Measurements from ENCODE around the gene RAPGEF5.
"Not testable (repeated sequence)": the region's sequence is repeated elsewhere in the genome, so short reads cannot be mapped to it uniquely, and the experiment has no call there.

Gene RAPGEF5

GRCh38 chr7:22117222-22117621 lies 239.7 kb downstream of the RAPGEF5 start:
- no peak for DNase-seq (ENCODE audit: low read depth)

GRCh38 chr7:22116451-22117030 lies 240.4 kb downstream of the RAPGEF5 start:
- no peak for DNase-seq (ENCODE audit: low read depth)

DNA sequence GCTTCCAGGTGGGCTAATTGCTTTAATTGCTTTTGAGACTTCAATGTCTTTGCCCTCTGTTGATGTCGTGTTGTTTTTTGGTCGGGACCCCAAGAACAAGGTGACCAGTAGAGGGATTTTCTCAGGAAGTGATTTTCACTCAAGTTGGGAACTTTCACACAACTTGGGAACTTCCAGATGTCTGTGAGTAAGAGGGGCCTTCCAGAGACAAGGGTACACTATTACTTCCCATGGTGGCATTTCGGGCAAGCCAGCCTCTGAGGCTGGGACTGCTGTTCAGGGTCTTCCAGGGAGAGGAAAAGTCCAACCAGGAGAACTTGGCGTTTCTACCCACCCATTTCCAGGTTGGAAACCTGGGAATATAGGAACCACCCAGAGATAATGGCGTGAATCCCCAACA lies 241.3 kb downstream of the RAPGEF5 start:
- no peak for DNase-seq (ENCODE audit: low read depth)

DNA sequence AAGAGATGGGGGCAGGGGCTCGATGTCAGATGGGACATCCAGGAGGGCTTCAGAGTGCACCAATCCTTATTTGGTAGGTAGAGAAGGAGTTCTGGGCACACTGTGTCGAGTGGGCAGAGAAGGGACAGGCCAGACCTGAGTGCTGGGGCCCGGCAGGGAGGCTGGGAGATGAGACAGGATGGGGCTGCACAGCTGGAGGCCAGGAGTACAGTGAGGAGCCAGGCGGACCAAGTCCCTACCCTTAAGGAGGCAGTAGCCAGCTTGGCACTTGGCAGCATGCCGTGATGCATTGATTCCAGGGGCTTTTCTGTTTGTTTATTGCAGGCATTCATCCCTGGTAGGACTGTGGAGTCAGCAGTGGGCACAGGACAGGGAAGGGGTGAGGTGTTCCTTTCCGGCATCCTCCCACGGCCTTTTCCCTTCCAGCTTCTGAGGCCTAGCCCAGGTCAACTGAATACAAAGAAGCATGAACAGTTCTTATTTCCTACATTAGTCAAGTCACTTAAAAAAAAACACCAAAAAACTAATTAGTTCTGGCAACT lies 242.4 kb downstream of the RAPGEF5 start:
- DNase-seq (ENCODE audit: low read depth) = no peak

DNA sequence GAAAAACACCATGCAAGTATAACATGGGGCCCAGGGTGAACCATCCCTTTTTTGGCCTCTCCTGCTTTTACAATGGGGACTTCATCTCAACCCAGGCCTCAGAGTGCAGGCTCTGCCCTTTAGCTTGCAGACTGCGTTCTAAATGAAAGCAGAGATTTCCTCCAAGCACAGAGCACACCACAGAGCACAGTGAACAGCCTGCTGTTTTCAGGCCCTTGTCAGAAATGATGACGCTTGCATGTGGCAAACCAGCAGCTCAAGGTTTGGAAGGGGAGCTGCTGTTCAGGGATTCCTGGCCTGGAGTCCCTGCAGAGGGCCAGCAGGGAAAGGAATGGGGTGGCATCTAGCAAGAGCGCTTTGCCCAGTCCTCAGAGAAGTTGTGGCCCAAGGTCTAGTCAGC lies 243.9 kb downstream of the RAPGEF5 start:
- DNase-seq (ENCODE audit: low read depth) = no peak

DNA sequence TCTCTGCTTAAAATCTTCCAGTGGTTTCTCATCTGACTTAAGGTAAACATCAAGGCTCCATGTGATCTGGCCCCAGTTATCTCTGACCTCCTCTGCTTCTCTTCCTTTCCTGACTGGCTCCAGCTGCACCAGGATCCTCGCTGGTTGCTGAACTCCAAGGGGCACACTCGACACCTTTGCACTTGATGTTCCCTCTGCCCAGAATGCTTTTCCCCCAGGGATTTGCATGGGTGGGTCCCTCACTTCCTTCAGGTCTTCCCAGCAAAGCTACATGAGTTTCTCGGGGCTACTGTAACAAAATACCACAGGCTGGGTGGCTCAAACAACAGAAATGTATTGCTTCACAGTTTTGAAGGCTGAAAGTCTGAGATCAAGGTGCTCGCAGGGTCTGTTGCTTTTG lies 245.3 kb downstream of the RAPGEF5 start:
- no peak for DNase-seq (ENCODE audit: low read depth)

GRCh38 chr7:22110881-22111280 lies 246.1 kb downstream of the RAPGEF5 start:
- DNase-seq (ENCODE audit: low read depth) = no peak

- DNase-seq (ENCODE audit: low read depth) = peak; percentile 7
Measured at GRCh38 chr7:22110227-22110839, 246.6 kb downstream of the RAPGEF5 start.

DNA sequence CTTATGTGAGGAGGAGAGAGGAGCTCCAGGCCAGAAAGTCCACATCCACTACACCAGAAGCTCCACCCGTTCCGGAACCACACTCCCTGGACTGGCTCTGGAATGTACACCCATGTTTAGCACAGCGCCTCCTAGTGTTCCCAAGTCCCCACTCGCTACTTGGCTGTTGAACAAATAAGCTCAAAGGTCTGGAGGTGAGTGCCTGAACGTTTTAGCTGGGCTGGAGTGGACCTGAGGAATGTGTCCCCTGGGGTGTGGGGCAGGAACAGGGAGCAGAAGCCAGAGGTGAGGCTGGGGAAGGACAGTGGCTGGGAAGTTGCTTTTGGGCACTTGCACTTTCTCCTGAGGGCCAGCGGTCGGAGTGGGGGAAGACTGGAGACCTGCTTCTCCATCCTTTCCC lies 247.2 kb downstream of the RAPGEF5 start:
- no peak for DNase-seq (ENCODE audit: low read depth)

GRCh38 chr7:22108151-22108845 lies 248.7 kb downstream of the RAPGEF5 start:
- DNase-seq (ENCODE audit: low read depth) = no peak

DNA sequence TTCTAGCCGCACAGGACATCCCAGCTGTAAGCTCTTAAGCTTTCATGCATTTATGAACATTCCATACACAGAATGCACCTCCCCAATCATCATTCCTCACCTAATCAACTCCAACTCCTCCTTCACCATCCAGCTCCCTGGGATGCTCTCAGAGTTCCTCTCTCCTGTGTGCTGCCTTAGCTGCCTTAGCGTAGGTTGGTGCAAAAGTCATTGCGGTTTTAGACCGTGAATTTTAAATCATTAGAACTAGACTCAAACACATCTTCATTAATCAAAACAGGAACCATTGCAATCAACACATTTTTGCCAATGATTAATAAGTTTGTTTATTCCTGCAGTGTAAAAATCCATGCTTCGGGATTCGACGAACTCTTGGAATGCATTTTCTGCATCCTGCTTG lies 251.4 kb downstream of the RAPGEF5 start:
- no peak for DNase-seq (ENCODE audit: low read depth)

GRCh38 chr7:22094413-22095342 lies 262.3 kb downstream of the RAPGEF5 start:
- no peak for DNase-seq (ENCODE audit: low read depth)

- DNase-seq (ENCODE audit: low read depth) = no peak
Measured at GRCh38 chr7:22093936-22094335, 263.0 kb downstream of the RAPGEF5 start.

DNA sequence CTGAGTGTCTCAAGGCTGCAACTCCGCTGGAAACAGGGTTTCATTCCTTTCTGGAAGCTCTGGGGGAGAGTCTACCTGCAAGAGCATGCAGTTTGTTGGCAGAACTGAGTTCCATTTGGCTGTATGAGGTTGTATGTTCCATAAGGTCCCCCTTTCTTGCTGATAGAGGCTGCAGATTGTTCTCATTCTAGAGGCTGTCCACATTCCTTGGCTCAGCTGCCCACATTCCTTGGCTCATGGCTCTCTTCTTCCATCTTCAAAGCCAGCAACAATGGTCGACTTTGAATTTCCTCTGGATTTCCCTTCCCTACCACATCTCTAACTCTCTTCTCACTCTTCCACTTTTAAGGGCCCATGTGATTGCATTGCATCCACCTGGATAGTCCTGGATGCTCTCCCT lies 264.0 kb downstream of the RAPGEF5 start:
- no peak for DNase-seq (ENCODE audit: low read depth)

GRCh38 chr7:22090958-22091525 lies 265.9 kb downstream of the RAPGEF5 start:
- not testable (repeated sequence) for DNase-seq (ENCODE audit: low read depth)

DNA sequence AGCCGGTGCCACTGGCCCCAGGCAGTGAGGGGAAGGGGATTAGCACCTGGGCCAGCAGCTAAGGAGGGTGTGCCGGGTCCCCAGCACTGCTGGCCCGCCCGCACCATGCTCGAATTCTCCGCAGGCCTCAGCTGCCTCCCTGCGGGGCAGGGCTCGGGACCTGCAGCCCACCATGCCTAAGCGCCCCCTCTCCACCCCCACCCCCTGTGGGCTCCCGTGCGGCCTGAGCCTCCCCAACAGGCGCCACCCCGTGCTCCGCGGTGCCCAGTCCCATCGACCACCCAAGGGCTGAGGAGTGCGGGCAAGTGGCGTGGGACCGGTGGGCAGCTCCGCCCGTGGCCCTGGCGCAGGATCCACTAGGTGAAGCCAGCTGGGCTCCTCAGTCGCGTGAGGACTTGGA lies 266.4 kb downstream of the RAPGEF5 start:
- DNase-seq (ENCODE audit: low read depth) = no peak

GRCh38 chr7:22090107-22090506 lies 266.8 kb downstream of the RAPGEF5 start:
- no peak for DNase-seq (ENCODE audit: low read depth)

DNA sequence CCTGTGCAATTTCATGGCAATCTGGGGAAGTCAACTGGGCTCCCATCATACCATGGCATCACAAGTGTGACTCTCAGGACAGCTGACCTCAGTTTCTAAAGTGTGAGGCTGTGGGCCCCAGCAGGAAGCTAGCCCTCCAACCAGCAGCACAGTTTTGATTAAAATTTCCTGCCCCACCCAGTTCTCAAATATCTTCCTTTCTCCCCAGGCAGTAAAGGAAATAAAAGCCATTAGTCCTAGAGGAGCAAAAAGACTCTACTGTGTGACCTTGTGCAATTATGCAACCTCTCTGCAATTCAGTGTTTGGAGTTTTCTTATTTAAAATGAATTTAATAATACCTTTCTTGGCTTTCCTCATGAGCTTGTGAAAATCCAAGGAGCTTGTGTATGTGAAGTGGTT lies 268.1 kb downstream of the RAPGEF5 start:
- no peak for DNase-seq (ENCODE audit: low read depth)

DNA sequence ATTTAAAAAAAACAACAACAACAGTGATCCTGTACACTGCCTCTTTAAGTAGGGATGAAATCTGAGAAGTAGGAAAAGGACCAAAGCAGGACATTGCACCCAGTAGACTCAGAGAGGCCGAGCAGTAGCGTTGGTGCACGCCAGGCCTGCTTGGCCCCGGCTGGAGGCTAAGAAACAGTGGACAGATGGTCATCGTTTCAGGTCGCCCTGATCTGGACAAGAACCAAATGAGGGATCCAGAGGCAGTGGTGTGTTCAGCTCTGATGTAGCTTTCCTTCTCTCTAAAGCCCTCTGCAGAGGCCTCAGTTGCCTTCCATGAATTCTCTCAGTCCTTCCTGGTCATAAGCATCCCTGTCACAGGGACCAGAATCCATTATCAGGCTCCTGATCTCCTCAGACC lies 269.1 kb downstream of the RAPGEF5 start:
- DNase-seq (ENCODE audit: low read depth) = no peak

DNA sequence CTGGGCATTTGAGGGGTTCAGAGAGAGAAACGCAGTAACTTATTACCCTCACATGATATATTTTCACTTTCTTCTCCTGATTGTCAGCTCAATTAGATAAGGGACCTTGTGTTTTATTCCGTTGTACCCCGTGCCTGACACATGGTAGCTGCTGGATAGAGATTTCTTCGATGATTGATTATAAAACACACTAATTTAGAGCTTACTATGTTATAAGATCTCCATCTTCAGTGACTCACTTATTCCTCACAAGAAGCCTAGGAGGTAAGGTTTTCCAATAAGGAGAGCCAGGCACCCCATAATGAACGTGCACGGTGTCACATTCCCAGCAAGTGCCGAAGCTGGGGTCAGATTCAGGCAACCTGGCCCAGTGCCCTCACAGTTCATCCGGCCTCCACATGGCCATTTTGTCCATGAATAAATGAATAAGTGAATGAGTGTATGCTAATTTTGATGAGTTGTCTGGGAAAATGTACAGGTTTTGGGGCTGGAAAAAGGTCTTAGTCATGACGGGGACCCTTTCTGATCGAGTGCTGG lies 273.2 kb downstream of the RAPGEF5 start:
- DNase-seq (ENCODE audit: low read depth) = no peak

DNA sequence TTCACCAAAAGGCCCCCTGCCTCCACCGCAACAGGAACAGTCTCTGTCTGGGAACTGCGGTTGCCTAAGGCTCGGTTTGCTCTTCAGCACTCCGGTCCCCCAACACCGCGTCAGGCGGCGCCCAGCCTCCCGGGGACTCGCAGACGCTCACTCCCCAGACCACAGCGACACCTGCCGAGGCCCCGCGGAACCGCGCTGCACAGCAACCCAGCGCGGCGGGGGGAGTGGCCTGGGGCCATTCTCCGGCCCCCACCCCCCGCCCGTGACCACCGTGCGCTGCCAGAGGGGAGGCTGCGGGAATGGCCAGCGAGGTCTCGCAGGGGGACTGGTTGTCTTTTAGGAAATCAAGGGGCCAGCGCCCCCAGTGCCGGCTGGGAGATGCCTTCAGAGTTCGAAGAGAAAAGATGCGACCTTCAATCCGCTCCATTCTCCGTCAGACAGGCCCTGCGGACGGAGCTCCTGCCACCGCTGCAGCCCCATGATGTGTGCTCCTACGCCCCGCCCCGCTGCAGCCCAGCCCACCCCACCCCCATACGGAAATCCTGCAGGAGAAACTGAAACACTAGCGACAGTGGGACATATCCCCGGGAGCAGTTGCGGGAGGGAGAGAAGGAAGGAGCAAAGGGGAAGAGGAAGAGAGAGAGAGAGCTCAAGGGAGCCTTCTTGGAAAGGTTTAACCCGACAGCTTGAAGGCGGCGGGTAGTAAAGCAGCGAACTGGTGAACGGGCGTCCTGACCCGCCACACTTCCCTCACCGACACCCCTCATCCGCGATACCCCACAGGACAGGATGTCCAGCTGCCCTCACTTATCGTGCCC lies 273.9 kb downstream of the RAPGEF5 start:
- DNase-seq (ENCODE audit: low read depth) = peak; percentile 68

All from stimulated activated CD8-positive, alpha-beta memory T cell treated with anti-CD3 and anti-CD28 coated beads, Interleukin-15, amount 100 ng/mL, for 24 hours (primary cell).